OCI-LY7 (cell line): ENCODE data around the gene ADGRG3. TPM values are rescaled to one million over a fixed set of nuclear protein-coding genes. Genes with fewer than 3 reads are reported as not detected.

Experiments
- BruUV-seq: library from RNA; stranded (reverse); fragments of 400-500 nt; replicated peaks from 2 replicates; lab custom pipeline; 2021; lab: Mats Ljungman, UMichigan
- CTCF ChIA-PET: fragments of 300-600 bp; sonication (Branson Sonifier 250); formaldehyde crosslinking; loops from one replicate; lab custom pipeline; 2022; ENCODE audit warnings: antibody characterized with exemption; ENCODE audit not compliant: unreplicated experiment; lab: Charles Lee
- POLR2A ChIA-PET: fragments of 300-600 bp; sonication (Branson Sonifier 250); formaldehyde crosslinking; loops from one replicate; lab custom pipeline; 2022; ENCODE audit warnings: antibody characterized with exemption; lab: Charles Lee
- DNase-seq: peaks from one replicate; pipeline ENCODE4 v3.0.0-alpha.2; 2015; ENCODE audit warnings: low spot score
- H2AFZ ChIP-seq: fragments of 200-600 bp; sonication (generic), shearing (Covaris generic); 2 replicates; pipeline ENCODE4 v1.6.1; 2014; ENCODE audit warnings: mild to moderate bottlenecking, antibody characterized with exemption, low read length, moderate library complexity
- H3K27ac ChIP-seq: fragments of 200-600 bp; sonication (generic); 2 replicates; pipeline ENCODE4 v1.5.1; 2014; ENCODE audit warnings: mixed run types, low read depth, mild to moderate bottlenecking, moderate library complexity, low read length, inconsistent platforms; ENCODE audit not compliant: poor library complexity, severe bottlenecking
- H3K36me3 ChIP-seq: fragments of 200-600 bp; sonication (generic); 2 replicates; pipeline ENCODE4 v1.6.1; 2014; ENCODE audit warnings: mild to moderate bottlenecking, antibody characterized with exemption, low read length, moderate library complexity, mixed read lengths; ENCODE audit not compliant: insufficient read depth
- H3K4me1 ChIP-seq: fragments of 200-600 bp; sonication (generic); 2 replicates; pipeline ENCODE4 v1.5.1; 2014; ENCODE audit warnings: mild to moderate bottlenecking, low read length; ENCODE audit not compliant: insufficient read depth, poor library complexity, severe bottlenecking
- H3K4me2 ChIP-seq: fragments of 200-600 bp; sonication (generic); 2 replicates; pipeline ENCODE4 v1.6.1; 2014; ENCODE audit warnings: mild to moderate bottlenecking, low read length
- H3K4me3 ChIP-seq: fragments of 200-600 bp; sonication (generic); 2 replicates; pipeline ENCODE4 v1.5.1; 2014; ENCODE audit warnings: mild to moderate bottlenecking, low read depth, low read length; ENCODE audit not compliant: poor library complexity, severe bottlenecking
- H3K79me2 ChIP-seq: fragments of 200-600 bp; sonication (generic); 2 replicates; pipeline ENCODE4 v1.6.1; 2016; ENCODE audit warnings: low read depth, mild to moderate bottlenecking, low read length, moderate library complexity, mixed read lengths; ENCODE audit not compliant: insufficient read depth
- H3K9me2 ChIP-seq: fragments of 200-600 bp; sonication (generic); 2 replicates; pipeline ENCODE4 v1.6.1; 2016; ENCODE audit warnings: mild to moderate bottlenecking, low read length, mixed read lengths; ENCODE audit not compliant: insufficient read depth
- H3K9me3 ChIP-seq: fragments of 200-600 bp; sonication (generic); 2 replicates; pipeline ENCODE4 v1.6.1; 2014; ENCODE audit warnings: mild to moderate bottlenecking, mixed run types, low read length, mixed read lengths
- H4K20me1 ChIP-seq: fragments of 200-600 bp; sonication (generic); 2 replicates; pipeline ENCODE4 v1.6.1; 2014; ENCODE audit warnings: mild to moderate bottlenecking, antibody characterized with exemption, low read length, moderate library complexity, mixed read lengths; ENCODE audit not compliant: insufficient read depth
- EZH2phosphoT487 ChIP-seq: fragments of 200-600 bp; sonication (generic); IDR thresholded peaks from 2 replicates; pipeline ENCODE4 v1.6.1; 2018; ENCODE audit warnings: low read depth, borderline replicate concordance, mild to moderate bottlenecking, mixed run types, antibody characterized with exemption, low read length, moderate library complexity, mixed read lengths
- intact Hi-C: fragments of 100-400 bp; cut with micrococcal nuclease; formaldehyde crosslinking; loops from one replicate; pipeline ENCODE4 v1.10.0; 2022; ENCODE audit not compliant: unreplicated experiment
- total RNA-seq, 2 experiments: library from RNA; depleted of rRNA in 1 of 2; stranded (reverse); fragments of >200 nt in 1 of 2; shearing (Covaris generic) in 1 of 2; gene quantifications; 2 replicates each; pipeline ENCODE4 v1.2.3, GENCODE V29; 2014 to 2022
- TF ChIP-seq, protein P1 (sequence below): fragments of 200-600 bp; sonication (generic); conservative IDR thresholded peaks from 2 replicates; pipeline ENCODE4 v1.5.1; 2014; ENCODE audit warnings: mild to moderate bottlenecking, antibody characterized with exemption, low read length, moderate library complexity, mixed read lengths

Gene ADGRG3
- total RNA-seq, 2 experiments from 2014 or later, result not detected

DNA sequence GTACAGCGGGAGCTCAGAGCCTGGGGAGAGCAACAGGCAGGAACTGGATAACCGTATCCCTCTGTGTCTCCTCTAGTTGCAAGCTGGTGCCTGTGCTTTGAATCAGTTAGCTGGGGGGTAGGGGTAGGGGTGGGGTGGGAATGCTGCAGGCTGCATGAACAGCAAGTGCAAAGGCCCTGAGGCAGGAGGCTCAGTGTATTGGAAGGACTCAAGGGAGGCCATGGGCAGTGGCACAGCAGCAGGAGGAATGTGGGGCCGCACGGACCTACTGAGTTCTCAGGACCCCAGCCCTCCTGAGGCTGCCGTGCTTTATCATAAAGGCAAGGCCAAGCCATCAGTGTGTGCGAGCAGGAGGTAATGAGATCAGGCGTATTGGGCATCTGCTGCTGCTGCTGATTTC lies 70.7 kb downstream of the ADGRG3 start:
- Histone ChIP-seq H3K79me2 (no peaks in the 10 kb centered on the region), H3K9me3 (no peaks in the 10 kb centered on the region), H3K9me2 (no peaks in the 10 kb centered on the region), H2AFZ (no peak overlapping the region), H3K4me1 (peaks cover 24% of the 10 kb centered on the region), H3K4me2 (no peak overlapping the region), H4K20me1 (no peaks in the 10 kb centered on the region), H3K27ac (no peak overlapping the region), H3K36me3 (peaks cover 9% of the 10 kb centered on the region; the same call in 1 of the 2 replicates), H3K4me3 (no peak overlapping the region)
- TF ChIP-seq, protein P1, sequence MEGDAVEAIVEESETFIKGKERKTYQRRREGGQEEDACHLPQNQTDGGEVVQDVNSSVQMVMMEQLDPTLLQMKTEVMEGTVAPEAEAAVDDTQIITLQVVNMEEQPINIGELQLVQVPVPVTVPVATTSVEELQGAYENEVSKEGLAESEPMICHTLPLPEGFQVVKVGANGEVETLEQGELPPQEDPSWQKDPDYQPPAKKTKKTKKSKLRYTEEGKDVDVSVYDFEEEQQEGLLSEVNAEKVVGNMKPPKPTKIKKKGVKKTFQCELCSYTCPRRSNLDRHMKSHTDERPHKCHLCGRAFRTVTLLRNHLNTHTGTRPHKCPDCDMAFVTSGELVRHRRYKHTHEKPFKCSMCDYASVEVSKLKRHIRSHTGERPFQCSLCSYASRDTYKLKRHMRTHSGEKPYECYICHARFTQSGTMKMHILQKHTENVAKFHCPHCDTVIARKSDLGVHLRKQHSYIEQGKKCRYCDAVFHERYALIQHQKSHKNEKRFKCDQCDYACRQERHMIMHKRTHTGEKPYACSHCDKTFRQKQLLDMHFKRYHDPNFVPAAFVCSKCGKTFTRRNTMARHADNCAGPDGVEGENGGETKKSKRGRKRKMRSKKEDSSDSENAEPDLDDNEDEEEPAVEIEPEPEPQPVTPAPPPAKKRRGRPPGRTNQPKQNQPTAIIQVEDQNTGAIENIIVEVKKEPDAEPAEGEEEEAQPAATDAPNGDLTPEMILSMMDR, result no peak
- no peak for TF ChIP-seq EZH2phosphoT487
- DNase-seq, result no peak
- ChIA-PET POLR2A (no interaction called here), CTCF (no interaction called here)
- intact Hi-C loops, result no loop called here
- no TSS peak for BruUV-seq

Other genes with a start within 250 kb of the ADGRG3 start
- 47.7 and 72.1 TPM in 2 replicates for gene CIAPIN1, start 220.9 kb upstream of the ADGRG3 start, total RNA-seq (2014; rRNA removed; shearing (Covaris generic))
- 56.2 and 58.9 TPM in 2 replicates for gene CIAPIN1, start 220.9 kb upstream of the ADGRG3 start, total RNA-seq (2022)
- gene COQ9, start 220.8 kb upstream of the ADGRG3 start, total RNA-seq (2014; rRNA removed; shearing (Covaris generic)), result 30.5 and 31.3 TPM in 2 replicates
- gene COQ9, start 220.8 kb upstream of the ADGRG3 start, total RNA-seq (2022), result 43.9 and 45.2 TPM in 2 replicates
- 98.1 and 101 TPM in 2 replicates for gene POLR2C, start 205.6 kb upstream of the ADGRG3 start, total RNA-seq (2014; rRNA removed; shearing (Covaris generic))
- gene POLR2C, start 205.6 kb upstream of the ADGRG3 start, total RNA-seq (2022), result 51.3 and 52.3 TPM in 2 replicates
- 0.09 and 0.13 TPM in 2 replicates for gene DOK4, start 181.8 kb upstream of the ADGRG3 start, total RNA-seq (2014; rRNA removed; shearing (Covaris generic))
- gene DOK4, start 181.8 kb upstream of the ADGRG3 start, total RNA-seq (2022), result 1.0 and 1.1 TPM in 2 replicates
- 4.2 and 4.8 TPM in 2 replicates for gene CCDC102A, start 131.7 kb upstream of the ADGRG3 start, total RNA-seq (2014; rRNA removed; shearing (Covaris generic))
- 6.7 and 7.1 TPM in 2 replicates for gene CCDC102A, start 131.7 kb upstream of the ADGRG3 start, total RNA-seq (2022)
- gene ADGRG5, start 125.7 kb upstream of the ADGRG3 start, total RNA-seq (2014; rRNA removed; shearing (Covaris generic)), result 0.39 TPM in 1 of 2 replicates, not detected in the other
- 0.37 and 1.3 TPM in 2 replicates for gene ADGRG5, start 125.7 kb upstream of the ADGRG3 start, total RNA-seq (2022)
- gene ADGRG1, start 39.7 kb upstream of the ADGRG3 start, total RNA-seq (2014; rRNA removed; shearing (Covaris generic)), result not detected in 2 replicates
- not detected in 2 replicates for gene ADGRG1, start 39.7 kb upstream of the ADGRG3 start, total RNA-seq (2022)
- gene DRC7, start 26.5 kb downstream of the ADGRG3 start, total RNA-seq (2014; rRNA removed; shearing (Covaris generic)), result 0.05 and 0.44 TPM in 2 replicates
- gene DRC7, start 26.5 kb downstream of the ADGRG3 start, total RNA-seq (2022), result 0.46 and 0.55 TPM in 2 replicates
- 25.8 and 37.4 TPM in 2 replicates for gene KATNB1, start 67.5 kb downstream of the ADGRG3 start, total RNA-seq (2014; rRNA removed; shearing (Covaris generic))
- 43.0 and 43.5 TPM in 2 replicates for gene KATNB1, start 67.5 kb downstream of the ADGRG3 start, total RNA-seq (2022)
- not detected in 2 replicates for gene KIFC3, start 134.2 kb downstream of the ADGRG3 start, total RNA-seq (2014; rRNA removed; shearing (Covaris generic))
- 0.61 TPM in 1 of 2 replicates, not detected in the other for gene KIFC3, start 134.2 kb downstream of the ADGRG3 start, total RNA-seq (2022)